HL-60 (cell line): ENCODE data around the gene DCC.

Experiments used
- GABPA ChIP-seq: IDR thresholded peaks from 2 replicates; pipeline ENCODE4 v1.6.1; 2012; ENCODE audit warnings: low read depth
- POLR2AphosphoS5 ChIP-seq: IDR thresholded peaks from 2 replicates; pipeline ENCODE4 v1.6.1; 2012; ENCODE audit warnings: low read depth
- TF ChIP-seq, protein P1 (sequence below): IDR thresholded peaks from one replicate; pipeline ENCODE4 v1.5.1; 2011; ENCODE audit warnings: low read length, control low read depth, inconsistent platforms; ENCODE audit not compliant: insufficient read depth
- TF ChIP-seq, protein P2 (sequence below): IDR thresholded peaks from 2 replicates; pipeline ENCODE4 v1.6.1; 2012; ENCODE audit warnings: low read depth; ENCODE audit not compliant: insufficient replicate concordance

DNA sequence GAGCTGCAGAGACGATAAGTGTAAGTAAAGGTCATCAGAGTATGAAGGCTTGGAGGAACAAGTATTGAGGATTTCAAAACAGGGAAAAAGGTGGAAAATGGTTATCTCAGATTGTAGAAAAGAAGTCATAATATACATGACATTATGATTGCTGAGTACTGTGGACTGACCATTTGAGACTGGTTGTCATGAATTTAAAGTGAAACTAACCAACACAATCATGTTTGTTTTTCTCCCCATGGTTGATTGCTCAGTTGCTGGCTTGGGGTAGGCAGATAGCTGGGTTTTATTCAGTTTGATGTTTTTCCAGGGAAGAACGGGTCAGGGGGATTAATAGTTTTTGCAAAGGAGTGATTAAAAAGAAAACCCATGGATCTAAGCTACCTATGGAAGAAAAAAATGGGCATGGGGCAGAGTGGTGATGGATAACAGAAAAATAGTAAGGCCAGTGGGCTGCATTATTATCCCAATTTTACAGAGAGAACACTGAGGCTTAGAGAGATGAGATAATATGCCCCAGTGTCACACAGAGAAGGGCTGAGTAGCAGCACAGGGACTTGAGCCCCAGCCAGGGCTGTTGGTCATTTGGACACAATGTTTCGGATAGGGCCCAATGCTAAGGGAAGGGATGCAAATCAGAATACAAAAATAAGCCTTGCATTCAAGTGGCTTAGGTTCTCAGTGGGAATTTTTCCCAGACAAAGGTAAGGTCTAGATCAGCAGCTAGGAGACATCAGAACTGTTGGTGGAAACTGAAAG is 885.7 kb downstream of the DCC start:
- TF ChIP-seq, protein P1, sequence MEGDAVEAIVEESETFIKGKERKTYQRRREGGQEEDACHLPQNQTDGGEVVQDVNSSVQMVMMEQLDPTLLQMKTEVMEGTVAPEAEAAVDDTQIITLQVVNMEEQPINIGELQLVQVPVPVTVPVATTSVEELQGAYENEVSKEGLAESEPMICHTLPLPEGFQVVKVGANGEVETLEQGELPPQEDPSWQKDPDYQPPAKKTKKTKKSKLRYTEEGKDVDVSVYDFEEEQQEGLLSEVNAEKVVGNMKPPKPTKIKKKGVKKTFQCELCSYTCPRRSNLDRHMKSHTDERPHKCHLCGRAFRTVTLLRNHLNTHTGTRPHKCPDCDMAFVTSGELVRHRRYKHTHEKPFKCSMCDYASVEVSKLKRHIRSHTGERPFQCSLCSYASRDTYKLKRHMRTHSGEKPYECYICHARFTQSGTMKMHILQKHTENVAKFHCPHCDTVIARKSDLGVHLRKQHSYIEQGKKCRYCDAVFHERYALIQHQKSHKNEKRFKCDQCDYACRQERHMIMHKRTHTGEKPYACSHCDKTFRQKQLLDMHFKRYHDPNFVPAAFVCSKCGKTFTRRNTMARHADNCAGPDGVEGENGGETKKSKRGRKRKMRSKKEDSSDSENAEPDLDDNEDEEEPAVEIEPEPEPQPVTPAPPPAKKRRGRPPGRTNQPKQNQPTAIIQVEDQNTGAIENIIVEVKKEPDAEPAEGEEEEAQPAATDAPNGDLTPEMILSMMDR, result no peak
- no peak for TF ChIP-seq POLR2AphosphoS5
- TF ChIP-seq, protein P2, sequence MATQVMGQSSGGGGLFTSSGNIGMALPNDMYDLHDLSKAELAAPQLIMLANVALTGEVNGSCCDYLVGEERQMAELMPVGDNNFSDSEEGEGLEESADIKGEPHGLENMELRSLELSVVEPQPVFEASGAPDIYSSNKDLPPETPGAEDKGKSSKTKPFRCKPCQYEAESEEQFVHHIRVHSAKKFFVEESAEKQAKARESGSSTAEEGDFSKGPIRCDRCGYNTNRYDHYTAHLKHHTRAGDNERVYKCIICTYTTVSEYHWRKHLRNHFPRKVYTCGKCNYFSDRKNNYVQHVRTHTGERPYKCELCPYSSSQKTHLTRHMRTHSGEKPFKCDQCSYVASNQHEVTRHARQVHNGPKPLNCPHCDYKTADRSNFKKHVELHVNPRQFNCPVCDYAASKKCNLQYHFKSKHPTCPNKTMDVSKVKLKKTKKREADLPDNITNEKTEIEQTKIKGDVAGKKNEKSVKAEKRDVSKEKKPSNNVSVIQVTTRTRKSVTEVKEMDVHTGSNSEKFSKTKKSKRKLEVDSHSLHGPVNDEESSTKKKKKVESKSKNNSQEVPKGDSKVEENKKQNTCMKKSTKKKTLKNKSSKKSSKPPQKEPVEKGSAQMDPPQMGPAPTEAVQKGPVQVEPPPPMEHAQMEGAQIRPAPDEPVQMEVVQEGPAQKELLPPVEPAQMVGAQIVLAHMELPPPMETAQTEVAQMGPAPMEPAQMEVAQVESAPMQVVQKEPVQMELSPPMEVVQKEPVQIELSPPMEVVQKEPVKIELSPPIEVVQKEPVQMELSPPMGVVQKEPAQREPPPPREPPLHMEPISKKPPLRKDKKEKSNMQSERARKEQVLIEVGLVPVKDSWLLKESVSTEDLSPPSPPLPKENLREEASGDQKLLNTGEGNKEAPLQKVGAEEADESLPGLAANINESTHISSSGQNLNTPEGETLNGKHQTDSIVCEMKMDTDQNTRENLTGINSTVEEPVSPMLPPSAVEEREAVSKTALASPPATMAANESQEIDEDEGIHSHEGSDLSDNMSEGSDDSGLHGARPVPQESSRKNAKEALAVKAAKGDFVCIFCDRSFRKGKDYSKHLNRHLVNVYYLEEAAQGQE, result no peak
- no peak for TF ChIP-seq GABPA
